ENCODE measurements around the gene ANXA2.
"Not testable (repeated sequence)": the region's sequence is repeated elsewhere in the genome, so short reads cannot be mapped to it uniquely, and the experiment has no call there.

Gene ANXA2

GRCh38 chr15:60397772-60398445 is at the start of gene ANXA2:
Gene ANXA2, minus strand, starts transcription at chr15:60397986. Its CDS starts 11,911 bp downstream, at chr15:60386075.
- no peak for DNase-seq

DNA sequence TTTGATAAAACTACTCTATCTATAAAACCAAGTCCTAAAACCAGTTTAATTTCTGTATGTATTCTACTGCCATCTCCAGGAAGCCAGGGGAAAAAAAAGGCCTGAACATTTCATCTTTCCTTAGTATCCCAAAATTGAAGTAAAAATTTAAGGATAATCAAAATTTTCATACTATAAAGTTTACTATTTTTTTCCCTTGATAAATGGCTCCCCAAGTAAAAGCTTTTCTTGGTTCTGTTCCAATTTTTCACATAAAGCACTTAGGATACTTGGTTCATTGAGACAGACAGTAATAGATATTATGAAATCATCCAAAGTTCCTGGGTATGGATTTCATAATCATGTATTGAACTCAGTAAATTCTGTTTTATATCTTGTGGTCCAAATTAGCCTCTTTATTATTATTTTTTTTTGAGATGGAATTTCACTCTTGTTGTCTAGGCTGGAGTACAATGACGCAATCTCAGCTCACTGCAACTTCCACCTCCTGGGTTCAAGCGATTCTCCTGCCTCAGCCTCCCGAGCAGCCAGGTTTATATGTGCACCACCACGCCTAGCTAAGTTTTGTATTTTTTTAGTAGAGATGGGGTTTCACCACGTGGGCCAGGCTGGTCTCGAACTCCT is 46.6 kb upstream of the ANXA2 start:
- no peak for DNase-seq

GRCh38 chr15:60442763-60443162 is 45.0 kb upstream of the ANXA2 start:
- no peak for DNase-seq

DNA sequence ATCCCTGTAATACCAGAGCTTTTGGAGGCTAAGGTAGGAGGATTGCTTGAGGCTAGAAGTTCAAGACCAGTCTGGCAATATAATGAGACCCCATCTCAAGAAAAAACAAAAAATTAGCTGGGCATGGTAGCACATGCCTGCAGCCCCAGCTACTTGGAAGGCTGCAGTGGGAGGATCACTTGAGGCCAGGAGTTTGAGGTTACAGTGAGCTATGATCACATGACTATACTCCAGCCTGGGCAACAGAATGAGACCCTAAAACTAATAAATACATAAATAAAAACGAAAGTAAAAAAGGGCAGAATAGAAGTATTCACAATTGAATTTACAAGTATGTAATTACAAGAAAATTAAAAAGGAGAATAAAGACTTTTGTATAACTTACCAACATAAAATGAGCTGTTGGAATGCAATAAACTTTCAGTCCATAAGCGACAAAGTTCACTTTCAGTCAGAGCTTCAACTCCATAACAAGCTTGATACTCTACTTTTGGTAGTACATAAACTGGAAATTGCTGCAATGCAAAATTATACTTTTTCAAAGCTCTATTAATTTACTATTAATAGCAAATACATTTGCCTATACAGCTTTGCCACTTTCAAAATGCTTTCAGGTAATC is 44.4 kb upstream of the ANXA2 start:
- no peak for DNase-seq

GRCh38 chr15:60441331-60441730 is 43.5 kb upstream of the ANXA2 start:
- DNase-seq: no peak

- DNase-seq: no peak
Measured at GRCh38 chr15:60438646-60439045, 40.9 kb upstream of the ANXA2 start.

DNA sequence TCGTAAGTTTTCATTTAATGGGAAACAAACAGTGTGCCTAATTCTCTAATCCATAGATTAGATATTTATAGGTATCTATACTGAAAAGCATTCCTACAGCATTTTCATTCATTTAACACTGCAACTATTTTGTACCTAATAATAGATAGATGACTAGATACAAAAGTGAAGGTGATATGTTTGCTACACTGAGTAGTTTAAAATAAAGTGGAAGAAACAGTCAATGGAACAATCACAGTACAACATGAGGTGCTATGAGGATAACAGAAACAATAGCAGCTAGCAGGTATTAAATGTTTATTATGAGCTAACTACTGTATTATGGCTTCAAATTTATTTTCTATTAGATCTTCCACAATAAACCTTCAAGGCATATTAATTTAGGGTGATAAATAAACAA is 31.1 kb upstream of the ANXA2 start:
- DNase-seq: no peak

DNA sequence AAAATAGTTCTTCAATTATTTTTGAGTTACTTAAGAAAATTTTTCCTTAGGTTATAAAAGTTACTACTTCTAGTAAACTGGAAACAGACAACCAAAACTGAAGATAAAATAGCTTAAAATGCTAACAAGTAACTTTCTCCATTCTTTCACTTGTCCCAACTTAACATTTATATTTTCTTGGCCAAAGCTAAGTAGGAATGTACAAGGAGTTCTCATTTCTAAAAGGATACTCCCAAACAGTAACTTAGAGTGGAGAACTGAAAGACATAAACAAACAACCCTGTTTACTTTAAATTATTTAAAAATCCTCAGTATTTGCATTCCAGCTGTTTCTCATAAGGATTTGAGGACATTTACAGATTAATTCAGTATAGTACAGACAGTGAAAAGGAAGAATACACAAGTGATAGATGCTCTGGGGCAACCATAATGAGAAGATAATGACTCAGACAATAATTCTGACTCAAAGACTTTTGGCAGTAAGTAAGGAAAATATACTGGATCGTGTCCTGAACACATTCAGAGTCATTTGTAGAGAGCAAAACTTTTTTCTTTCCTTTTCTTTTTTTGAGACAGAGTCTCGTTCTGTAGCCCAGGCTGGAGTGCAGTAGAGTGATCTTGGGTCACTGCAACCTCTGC is 29.2 kb upstream of the ANXA2 start:
- DNase-seq: no peak

DNA sequence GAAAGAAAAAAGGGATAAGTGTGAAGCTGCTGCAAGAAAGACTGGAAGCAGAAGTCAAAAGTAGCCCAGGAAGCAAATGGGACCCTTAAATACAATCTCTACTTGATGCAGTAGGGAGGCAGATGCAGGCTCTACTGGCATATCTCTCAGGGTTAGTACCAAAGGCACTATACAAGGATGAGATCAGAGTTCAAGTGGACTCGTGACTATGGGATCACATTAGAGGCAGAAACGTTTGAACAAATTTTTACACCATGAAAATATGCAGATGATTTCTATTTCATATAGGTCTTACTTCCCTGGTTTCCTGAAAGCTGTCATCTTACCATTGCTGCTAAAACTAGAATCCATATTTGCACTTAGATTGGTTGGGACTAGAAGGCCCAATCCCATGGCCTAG is 27.7 kb upstream of the ANXA2 start:
- DNase-seq: no peak

GRCh38 chr15:60424006-60424405 is 26.2 kb upstream of the ANXA2 start:
- no peak for DNase-seq

DNA sequence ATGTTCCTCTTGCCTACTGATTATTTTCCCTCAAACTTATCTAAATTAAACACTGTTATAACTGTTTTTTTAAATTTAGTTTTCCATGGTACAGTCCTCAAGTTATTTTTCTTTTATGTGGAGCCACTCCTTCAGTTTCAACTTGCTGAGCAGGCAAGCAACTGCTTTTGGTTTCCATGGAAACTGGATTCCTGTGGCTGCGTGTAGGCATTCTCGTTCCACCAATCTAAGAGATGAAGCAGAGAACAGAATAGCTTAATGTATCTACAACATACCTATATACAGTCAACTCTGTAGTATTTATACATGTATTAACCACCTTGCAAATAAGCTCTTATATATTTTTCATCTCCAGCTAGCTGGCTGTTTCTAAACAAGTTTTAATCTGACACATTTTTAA is 25.8 kb upstream of the ANXA2 start:
- DNase-seq: no peak

DNA sequence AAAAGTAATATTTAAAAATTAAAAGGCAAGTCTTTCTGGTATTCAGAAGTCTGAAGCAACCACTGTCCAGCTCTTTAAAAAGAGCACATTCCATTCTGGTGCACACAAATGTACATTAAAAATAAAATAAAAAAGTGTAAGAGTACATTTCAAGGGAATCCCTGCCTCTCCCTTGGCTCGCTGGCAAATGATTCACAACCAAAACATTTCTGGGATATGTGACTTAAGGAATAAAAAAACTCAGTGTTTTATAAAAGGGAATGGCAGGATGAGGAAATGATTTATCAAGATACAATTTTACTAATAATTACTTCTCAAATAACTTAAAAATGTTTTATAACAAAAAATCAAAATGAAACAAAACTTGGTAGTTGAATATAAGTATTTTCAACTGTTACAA is 23.8 kb upstream of the ANXA2 start:
- DNase-seq: no peak

DNA sequence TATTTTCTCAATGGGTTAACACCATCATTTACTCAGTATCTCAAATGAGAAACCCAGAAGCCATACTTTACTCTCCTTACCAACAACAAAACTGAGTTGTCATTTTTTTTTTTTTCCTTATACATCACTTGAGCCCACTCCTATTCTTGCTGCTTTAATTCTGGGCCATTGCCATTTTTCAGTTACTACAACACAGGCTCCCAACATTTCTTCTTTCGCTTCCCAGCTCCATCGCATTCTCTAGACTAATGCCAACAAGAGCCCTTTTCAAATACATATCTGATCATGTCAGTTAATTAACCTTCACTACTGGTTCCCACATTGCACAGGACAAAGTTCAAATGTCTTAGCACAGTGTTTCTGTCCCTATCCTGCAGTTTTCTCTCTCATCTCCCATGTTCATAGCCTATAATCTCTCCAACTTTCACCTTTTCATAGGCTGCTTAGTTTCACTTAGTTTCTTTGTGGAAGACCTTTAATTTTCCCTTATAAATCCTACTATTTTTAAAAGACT is 22.5 kb upstream of the ANXA2 start:
- no peak for DNase-seq

DNA sequence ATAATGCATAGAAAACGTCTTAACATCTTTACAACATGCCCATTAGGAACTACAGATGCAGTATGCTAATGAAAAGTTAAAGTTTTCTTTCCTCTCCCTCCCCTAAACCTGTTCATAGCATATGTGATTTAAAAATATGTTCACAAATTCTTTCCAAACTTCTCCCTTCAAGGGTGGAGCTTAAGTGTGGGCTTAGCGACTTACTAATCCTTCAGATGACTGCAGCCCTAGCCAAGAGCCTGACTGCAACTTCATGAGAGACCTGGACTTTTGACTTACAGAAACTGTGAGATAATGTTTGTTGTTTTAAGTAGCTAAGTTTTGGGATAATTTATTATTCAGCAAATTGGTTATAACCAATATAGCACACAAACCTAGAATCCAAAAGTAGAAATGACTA is 22.0 kb upstream of the ANXA2 start:
- DNase-seq: no peak

GRCh38 chr15:60418096-60418495 is 20.3 kb upstream of the ANXA2 start:
- no peak for DNase-seq

DNA sequence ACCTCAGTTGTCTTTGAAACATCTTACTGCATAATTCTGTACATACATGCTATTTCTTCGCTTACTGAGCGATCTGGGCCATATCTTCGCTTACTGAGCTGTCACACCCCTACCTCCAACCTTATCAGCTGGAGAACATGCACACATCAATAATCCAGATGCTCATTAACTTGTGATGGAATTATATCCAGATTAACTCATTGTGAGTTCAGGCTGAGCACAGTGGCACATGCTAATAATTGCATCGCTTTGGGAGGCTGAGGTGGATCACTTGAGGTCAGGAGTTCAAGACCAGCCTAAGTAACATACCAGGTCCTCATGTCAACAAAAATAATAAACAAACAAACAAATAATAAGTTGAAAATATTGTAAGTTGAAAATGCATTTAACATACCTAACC is 19.3 kb upstream of the ANXA2 start:
- DNase-seq: no peak

- no peak for DNase-seq
Measured at GRCh38 chr15:60416484-60416883, 18.7 kb upstream of the ANXA2 start.

DNA sequence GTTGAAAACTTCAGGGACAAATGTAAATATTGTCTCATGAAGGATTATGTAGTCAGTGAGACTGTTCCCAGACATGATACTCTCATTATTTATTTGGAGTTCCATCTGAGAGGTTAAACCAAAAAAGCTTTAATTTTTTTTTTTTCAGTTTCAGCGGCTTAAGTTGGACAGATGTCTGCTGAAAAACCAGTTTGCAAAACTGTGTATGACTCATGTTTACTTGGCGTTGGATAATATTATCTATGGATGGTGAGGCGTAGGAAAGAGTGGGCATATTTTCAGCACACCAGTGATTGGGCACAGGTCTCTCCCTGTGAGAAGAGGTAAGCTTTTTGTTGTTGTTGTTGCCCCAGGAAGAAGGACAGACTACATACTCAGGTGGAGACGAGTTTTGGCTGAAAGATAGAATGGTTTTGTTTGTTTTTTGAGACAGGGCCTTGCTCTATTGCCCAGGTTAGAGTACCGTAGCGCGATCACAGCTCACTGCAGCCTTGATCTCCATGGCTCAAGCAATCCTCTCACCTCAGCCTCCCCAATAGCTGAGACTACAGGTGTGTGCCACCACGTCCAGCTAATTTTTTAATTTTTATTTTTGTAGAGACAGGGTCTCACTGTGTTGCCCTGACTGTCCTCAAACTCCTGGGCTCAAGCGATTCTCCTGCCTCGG is 16.4 kb upstream of the ANXA2 start:
- DNase-seq: no peak

- no peak for DNase-seq
Measured at GRCh38 chr15:60413231-60413824, 15.5 kb upstream of the ANXA2 start.

DNA sequence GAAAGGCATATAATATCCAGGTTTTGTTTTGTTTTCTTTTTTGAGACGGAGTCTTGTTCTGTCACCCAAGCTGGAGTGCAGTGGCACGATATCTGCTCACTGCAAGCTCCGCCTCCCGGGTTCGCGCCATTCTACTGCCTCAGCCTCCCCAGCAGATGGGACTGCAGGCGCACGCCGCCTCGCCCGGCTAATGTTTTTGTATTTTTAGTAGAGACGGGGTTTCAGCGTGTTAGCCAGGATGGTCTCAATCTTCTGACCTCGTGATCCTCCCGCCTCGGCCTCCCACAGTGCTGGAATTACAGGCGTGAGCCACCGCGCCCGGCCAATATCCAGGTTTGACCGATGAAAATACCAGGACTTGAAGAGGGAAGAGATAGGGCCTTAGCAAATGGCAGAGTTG is 15.0 kb upstream of the ANXA2 start:
- DNase-seq: not testable (repeated sequence)

- DNase-seq: no peak
Measured at GRCh38 chr15:60411774-60412425, 14.1 kb upstream of the ANXA2 start.

DNA sequence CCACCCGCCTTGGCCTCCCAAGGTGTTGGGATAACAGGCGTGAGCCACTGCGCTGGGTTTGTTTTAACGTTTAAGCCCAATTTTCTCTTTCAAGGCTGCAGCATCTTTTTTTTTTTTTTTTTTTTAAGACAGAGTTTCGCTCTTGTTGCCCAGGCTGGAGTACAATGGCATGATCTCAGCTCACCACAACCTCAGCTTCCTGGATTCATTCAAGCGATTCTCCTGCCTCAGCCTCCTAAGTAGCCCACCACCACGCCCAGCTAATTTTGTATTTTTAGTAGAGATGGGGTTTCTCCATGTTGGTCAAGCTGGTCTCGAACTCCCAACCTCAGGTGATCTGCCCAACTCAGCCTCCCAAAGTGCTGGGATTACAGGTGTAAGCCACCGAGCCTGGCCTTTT is 12.6 kb upstream of the ANXA2 start:
- not testable (repeated sequence) for DNase-seq
